Progenitor cell of endocrine pancreas (in vitro differentiated cells): ENCODE measurements around the gene IQGAP3. TPM values are rescaled to one million over a fixed set of nuclear protein-coding genes. Genes with fewer than 3 reads are reported as not detected.
"Not testable (repeated sequence)": the region's sequence is repeated elsewhere in the genome, so short reads cannot be mapped to it uniquely, and the experiment has no call there.

ENCODE experiments used
- DNase-seq: peaks from one replicate; pipeline ENCODE4 v3.0.0; 2021; ENCODE audit warnings: low spot score; ENCODE audit not compliant: unreplicated experiment
- H3K27ac Mint-ChIP-seq: 2 replicates; pipeline ENCODE4 v1.8.0; 2021; ENCODE audit warnings: mild to moderate bottlenecking, moderate library complexity, mixed read lengths
- H3K27me3 Mint-ChIP-seq: 2 replicates; pipeline ENCODE4 v1.8.0; 2021; ENCODE audit warnings: mixed read lengths
- H3K36me3 Mint-ChIP-seq: 2 replicates; pipeline ENCODE4 v1.8.0; 2022; ENCODE audit warnings: mixed read lengths; ENCODE audit not compliant: insufficient read depth
- H3K4me1 Mint-ChIP-seq: 2 replicates; pipeline ENCODE4 v1.8.0; 2021; ENCODE audit warnings: low read depth, mixed read lengths
- H3K4me3 Mint-ChIP-seq: 2 replicates; pipeline ENCODE4 v1.8.0; 2021; ENCODE audit warnings: low read depth, mild to moderate bottlenecking, moderate library complexity, mixed read lengths
- H3K9me3 Mint-ChIP-seq: 2 replicates; pipeline ENCODE4 v1.8.0; 2021; ENCODE audit warnings: low read depth, mixed read lengths
- CTCF ChIP-seq: fragments of 200-600 bp; sonication (generic); IDR thresholded peaks from one replicate; pipeline ENCODE4 v1.5.0; 2021; ENCODE audit warnings: antibody characterized with exemption, mild to moderate bottlenecking; ENCODE audit not compliant: unreplicated experiment
- total RNA-seq: library from RNA; stranded (reverse); gene quantifications from 2 replicates; pipeline ENCODE4 v1.2.1, GENCODE V29; 2021

The IQGAP3 gene
- total RNA-seq, 1 donor from 2014 or later: 29.6 TPM

- H3K4me3 Mint-ChIP-seq: no peak overlapping the region
- DNase-seq: no peak
- no peaks in the 10 kb centered on the region for H3K4me1 Mint-ChIP-seq
- H3K27ac Mint-ChIP-seq: no peak overlapping the region
- H3K9me3 Mint-ChIP-seq: no peaks in the 10 kb centered on the region
- no peaks in the 10 kb centered on the region for H3K27me3 Mint-ChIP-seq
- TF ChIP-seq CTCF: no peak
- H3K36me3 Mint-ChIP-seq: peaks cover 10% of the 10 kb centered on the region
Measured at GRCh38 chr1:156556354-156556753, 16.0 kb downstream of the IQGAP3 start.

- no peak overlapping the region for H3K4me3 Mint-ChIP-seq
- DNase-seq: no peak
- no peak overlapping the region for H3K27ac Mint-ChIP-seq
- H3K36me3 Mint-ChIP-seq: peaks cover 10% of the 10 kb centered on the region
- no peak for TF ChIP-seq CTCF
- H3K4me1 Mint-ChIP-seq: no peaks in the 10 kb centered on the region
- no peaks in the 10 kb centered on the region for H3K9me3 Mint-ChIP-seq
- no peaks in the 10 kb centered on the region for H3K27me3 Mint-ChIP-seq
Measured at GRCh38 chr1:156555715-156556114, 16.6 kb downstream of the IQGAP3 start.

- no peaks in the 10 kb centered on the region for H3K27me3 Mint-ChIP-seq
- no peak for DNase-seq
- H3K36me3 Mint-ChIP-seq: peaks cover 10% of the 10 kb centered on the region
- no peaks in the 10 kb centered on the region for H3K9me3 Mint-ChIP-seq
- no peak for TF ChIP-seq CTCF
- no peaks in the 10 kb centered on the region for H3K4me1 Mint-ChIP-seq
- no peak overlapping the region for H3K4me3 Mint-ChIP-seq
- no peak overlapping the region for H3K27ac Mint-ChIP-seq
Measured at GRCh38 chr1:156554971-156555370, 17.4 kb downstream of the IQGAP3 start.

GRCh38 chr1:156553860-156554485 is 18.4 kb downstream of the IQGAP3 start:
- Mint-ChIP-seq H3K27ac (no peak overlapping the region), H3K4me3 (no peak overlapping the region), H3K27me3 (no peaks in the 10 kb centered on the region), H3K36me3 (peaks cover 8% of the 10 kb centered on the region), H3K4me1 (no peaks in the 10 kb centered on the region), H3K9me3 (no peaks in the 10 kb centered on the region)
- no peak for TF ChIP-seq CTCF
- DNase-seq: no peak

- H3K27me3 Mint-ChIP-seq, H3K27ac Mint-ChIP-seq, DNase-seq, H3K36me3 Mint-ChIP-seq, H3K9me3 Mint-ChIP-seq, H3K4me3 Mint-ChIP-seq, H3K4me1 Mint-ChIP-seq: not testable (repeated sequence)
Measured at GRCh38 chr1:156552937-156553336, 19.4 kb downstream of the IQGAP3 start.

- Mint-ChIP-seq H3K4me1 (no peaks in the 10 kb centered on the region), H3K4me3 (no peak overlapping the region), H3K9me3 (no peaks in the 10 kb centered on the region), H3K27me3 (no peaks in the 10 kb centered on the region), H3K36me3 (peaks cover 8% of the 10 kb centered on the region), H3K27ac (no peak overlapping the region)
- no peak for TF ChIP-seq CTCF
- no peak for DNase-seq
Measured at GRCh38 chr1:156552518-156552917, 19.8 kb downstream of the IQGAP3 start.
